IMR-90 (cell line): ENCODE data around the gene KLRC3.

ENCODE experiments used
- BHLHE40 ChIP-seq: fragments of 150-350 bp; IDR thresholded peaks from 2 replicates; pipeline ENCODE4 v1.6.1; 2016; ENCODE audit warnings: mild to moderate bottlenecking, low read depth, low read length
- CEBPB ChIP-seq: IDR thresholded peaks from 2 replicates; pipeline ENCODE4 v1.6.1; 2012; ENCODE audit warnings: low read depth, low read length, improper control_type of control experiment
- CTCF ChIP-seq: conservative IDR thresholded peaks from 2 replicates; pipeline ENCODE4 v1.5.1; 2012; ENCODE audit warnings: mild to moderate bottlenecking, low read depth, low read length, improper control_type of control experiment
- MAFK ChIP-seq: IDR thresholded peaks from 2 replicates; pipeline ENCODE4 v1.6.1; 2012; ENCODE audit warnings: low read depth, low read length, improper control_type of control experiment
- MXI1 ChIP-seq: IDR thresholded peaks from 2 replicates; pipeline ENCODE4 v1.6.1; 2012; ENCODE audit warnings: low read depth, mild to moderate bottlenecking, low read length, moderate library complexity, borderline replicate concordance
- POLR2A ChIP-seq: IDR thresholded peaks from 2 replicates; pipeline ENCODE4 v1.6.1; 2012; ENCODE audit warnings: mild to moderate bottlenecking, low read depth, low read length

- TF ChIP-seq BHLHE40 (no peak), MXI1 (no peak), POLR2A (no peak), CTCF (no peak), MAFK (no peak), CEBPB (no peak)
Measured at GRCh38 chr12:10386857-10387256, 33.5 kb downstream of the KLRC3 start.
